ENCODE data around the gene SHE.

DNA sequence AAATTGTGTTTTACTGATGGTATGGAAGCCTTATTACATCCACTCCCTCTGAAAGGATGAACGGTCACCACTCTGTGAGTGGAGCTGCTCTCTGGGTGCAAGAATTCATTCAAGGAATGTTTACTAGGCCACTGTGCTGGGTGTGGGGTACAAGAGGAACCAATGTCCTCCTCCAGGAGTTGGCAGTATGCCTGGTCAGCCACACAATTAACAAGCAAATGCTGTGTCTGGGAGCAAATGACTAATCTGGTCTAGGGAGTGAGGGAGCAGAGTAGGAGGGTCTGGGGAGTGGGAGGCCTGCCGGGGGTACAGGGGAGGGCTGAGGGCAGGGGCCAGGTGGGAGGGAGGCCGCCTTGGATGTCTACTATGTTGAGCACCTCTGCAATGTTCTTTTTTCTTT is 27.4 kb downstream of the SHE start:
- TF ChIP-seq, protein P1, sequence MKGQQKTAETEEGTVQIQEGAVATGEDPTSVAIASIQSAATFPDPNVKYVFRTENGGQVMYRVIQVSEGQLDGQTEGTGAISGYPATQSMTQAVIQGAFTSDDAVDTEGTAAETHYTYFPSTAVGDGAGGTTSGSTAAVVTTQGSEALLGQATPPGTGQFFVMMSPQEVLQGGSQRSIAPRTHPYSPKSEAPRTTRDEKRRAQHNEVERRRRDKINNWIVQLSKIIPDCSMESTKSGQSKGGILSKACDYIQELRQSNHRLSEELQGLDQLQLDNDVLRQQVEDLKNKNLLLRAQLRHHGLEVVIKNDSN (IDR thresholded peaks at IDR 0.05), result no peak
- TF ChIP-seq CEBPB (IDR thresholded peaks at IDR 0.05), result no peak
- peak; percentile 13; the same call in 1 of the 2 replicates for TF ChIP-seq EP300 (IDR thresholded peaks at IDR 0.05; ENCODE audit: borderline replicate concordance)
- TF ChIP-seq YY1 (IDR thresholded peaks at IDR 0.05; ENCODE audit: low read depth), result no peak
- TF ChIP-seq CREB1 (IDR thresholded peaks at IDR 0.05; ENCODE audit: low read depth), result no peak
- TF ChIP-seq, protein P2, sequence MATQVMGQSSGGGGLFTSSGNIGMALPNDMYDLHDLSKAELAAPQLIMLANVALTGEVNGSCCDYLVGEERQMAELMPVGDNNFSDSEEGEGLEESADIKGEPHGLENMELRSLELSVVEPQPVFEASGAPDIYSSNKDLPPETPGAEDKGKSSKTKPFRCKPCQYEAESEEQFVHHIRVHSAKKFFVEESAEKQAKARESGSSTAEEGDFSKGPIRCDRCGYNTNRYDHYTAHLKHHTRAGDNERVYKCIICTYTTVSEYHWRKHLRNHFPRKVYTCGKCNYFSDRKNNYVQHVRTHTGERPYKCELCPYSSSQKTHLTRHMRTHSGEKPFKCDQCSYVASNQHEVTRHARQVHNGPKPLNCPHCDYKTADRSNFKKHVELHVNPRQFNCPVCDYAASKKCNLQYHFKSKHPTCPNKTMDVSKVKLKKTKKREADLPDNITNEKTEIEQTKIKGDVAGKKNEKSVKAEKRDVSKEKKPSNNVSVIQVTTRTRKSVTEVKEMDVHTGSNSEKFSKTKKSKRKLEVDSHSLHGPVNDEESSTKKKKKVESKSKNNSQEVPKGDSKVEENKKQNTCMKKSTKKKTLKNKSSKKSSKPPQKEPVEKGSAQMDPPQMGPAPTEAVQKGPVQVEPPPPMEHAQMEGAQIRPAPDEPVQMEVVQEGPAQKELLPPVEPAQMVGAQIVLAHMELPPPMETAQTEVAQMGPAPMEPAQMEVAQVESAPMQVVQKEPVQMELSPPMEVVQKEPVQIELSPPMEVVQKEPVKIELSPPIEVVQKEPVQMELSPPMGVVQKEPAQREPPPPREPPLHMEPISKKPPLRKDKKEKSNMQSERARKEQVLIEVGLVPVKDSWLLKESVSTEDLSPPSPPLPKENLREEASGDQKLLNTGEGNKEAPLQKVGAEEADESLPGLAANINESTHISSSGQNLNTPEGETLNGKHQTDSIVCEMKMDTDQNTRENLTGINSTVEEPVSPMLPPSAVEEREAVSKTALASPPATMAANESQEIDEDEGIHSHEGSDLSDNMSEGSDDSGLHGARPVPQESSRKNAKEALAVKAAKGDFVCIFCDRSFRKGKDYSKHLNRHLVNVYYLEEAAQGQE (IDR thresholded peaks at IDR 0.05; ENCODE audit: low read depth), result no peak
- no peak for TF ChIP-seq TCF12 (IDR thresholded peaks at IDR 0.05; ENCODE audit: low read depth)
- no peak for TF ChIP-seq EGR1 (IDR thresholded peaks at IDR 0.05)
- TF ChIP-seq RAD21 (IDR thresholded peaks at IDR 0.05; ENCODE audit: low read depth), result no peak
- TF ChIP-seq FOXM1 (IDR thresholded peaks at IDR 0.05; ENCODE audit: borderline replicate concordance, low read depth), result no peak

Data from Ishikawa (cell line).